NCI-H1436 (cell line): ENCODE measurements around the gene FGF19.

Source experiments
- DNase-seq: peaks from one replicate; lab custom pipeline; 2025; lab: John Stamatoyannopoulos, UW

FGF19 gene

DNA sequence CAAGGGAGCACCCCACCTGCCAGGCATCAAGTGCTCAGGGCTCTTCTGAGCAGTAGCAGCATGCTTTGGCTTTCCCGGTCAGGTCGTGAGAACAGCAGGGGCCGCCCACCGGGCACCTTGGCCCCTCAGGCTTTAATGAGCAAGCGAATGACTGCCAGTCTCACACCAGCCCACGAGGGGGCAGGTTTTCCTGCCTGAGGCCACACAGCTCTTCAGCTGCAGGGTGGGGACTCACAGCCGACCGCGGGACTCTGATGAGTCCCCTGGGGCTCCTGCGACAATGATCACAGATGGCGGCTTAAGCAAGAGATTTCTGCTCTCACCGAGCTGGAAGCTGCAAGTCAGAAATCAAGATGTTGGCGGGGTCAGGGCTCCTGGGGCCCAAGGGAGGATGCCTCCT is 14.3 kb upstream of the FGF19 start:
- DNase-seq: peak; percentile 86

DNA sequence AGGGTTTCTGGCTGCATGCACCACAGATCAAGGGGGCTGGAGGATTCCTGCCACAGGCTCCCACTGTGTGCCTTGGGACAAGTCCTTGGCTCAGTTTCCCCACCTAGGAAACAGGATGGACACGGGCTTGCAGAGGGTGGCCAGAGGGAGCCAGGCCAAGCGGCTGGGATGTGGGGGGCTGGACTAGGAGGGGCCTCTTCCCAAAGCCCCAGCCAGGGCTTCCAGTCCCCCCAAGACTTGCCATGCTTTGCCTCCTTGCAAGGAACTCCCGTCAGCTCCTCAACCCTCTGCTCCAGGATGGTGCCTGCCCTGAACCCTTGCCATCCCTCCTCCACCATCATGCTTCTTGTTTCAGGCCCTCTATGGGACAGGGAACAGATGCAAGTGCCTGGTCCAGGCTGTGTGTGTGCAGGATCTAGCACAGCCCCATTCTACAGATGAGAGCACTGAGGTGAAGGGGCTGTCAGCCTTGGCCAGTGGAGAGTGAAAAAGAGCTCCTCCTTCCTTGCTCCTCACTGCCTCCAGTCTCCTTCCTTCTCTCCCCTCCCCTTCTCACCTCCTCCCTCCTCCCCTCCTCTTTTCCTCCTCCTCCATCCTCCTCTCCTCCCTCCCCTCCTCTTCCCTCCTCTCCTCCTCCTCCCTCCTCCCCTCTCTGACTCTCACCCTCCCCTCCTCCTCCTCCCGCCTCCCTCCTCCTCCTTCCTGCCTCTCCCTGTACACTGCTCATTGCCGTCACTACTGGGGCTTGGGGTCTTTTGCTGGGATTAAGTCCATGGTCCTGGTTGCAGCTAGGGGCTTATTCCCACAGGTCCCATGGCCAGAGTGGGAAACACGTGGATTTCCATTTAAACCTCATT is 13.3 kb upstream of the FGF19 start:
- DNase-seq: no peak

DNA sequence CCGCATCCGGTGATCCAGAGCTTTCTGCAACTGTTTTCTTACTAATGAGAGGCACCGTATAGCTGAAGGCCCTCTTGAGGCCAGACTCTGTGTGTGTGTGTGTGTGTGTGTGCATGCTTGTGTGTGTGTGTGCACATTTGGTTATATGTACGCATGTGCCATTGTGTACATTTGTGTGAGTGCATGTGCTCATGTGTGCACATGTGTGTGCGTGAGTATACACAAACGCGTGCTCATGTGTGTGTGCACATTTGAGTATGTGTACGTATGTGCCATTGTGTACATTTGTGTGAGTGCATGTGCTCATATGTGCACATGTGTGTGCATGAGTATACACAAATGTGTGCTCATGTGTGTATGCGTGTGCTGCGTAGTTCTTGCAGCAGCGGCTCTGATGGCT is 12.3 kb upstream of the FGF19 start:
- DNase-seq: no peak

DNA sequence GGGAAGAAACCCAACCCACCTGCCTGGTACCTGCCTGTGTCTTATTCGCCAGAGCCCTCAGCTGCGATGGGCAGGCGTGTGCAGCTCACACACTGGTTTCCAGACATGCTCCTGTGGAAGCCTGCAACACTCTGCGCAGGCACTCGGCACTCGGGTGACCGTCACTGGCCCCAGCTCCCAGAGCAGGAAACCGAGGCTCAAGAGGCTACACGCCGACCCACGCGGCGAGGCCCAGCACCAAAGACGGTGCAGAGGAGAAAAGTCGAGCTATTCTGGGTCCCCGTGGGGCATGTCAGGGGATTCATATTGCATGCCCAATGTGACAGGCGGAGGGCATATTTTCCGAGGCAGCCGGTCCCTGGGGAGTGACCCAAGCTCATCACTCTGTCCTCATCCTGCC is 11.6 kb upstream of the FGF19 start:
- DNase-seq: no peak

DNA sequence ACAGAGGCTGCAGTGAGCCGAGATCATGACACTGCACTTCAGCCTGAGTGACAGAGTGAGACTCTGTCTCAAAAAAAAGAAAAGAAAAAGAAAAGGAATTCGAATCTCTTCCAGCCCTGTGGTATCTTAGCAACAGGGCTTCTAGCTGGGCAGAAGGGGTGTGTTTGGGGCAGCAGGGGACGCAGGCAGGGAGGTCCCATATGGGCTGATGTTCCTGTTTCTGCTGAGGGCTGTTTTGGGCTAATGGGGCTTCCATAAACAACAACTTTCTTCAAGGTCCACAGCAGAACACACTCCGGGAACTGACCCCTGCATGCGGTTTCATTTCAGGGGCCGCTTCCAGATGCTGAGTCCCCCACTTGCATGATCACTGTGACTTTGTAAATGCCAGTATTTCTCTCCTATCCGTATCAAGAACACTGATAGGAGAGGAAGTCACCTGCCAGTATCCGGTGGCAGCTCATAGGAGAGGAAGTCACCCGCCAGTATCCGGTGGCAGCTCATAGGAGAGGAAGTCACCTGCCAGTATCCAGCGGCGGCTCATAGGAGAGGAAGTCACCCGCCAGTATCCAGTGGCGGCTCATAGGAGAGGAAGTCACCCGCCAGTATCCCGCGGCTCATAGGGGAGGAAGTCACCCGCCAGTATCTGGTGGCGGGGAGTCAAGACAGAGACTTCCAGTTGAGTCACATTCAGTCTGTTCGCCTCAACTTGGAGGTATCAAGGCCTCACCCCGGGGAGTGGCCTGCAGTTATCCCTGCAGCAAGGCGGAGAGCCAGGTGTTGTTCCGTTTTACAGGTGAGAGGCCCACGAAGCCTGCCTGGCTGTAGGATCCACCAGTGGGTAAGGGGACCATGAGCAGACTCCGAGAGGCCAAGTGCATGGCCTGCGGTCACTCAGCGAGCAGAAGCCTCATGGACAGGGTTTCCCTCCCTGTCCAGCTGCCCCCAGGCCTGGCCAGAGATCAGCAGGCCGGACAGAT is 8.3 kb upstream of the FGF19 start:
- DNase-seq: no peak

DNA sequence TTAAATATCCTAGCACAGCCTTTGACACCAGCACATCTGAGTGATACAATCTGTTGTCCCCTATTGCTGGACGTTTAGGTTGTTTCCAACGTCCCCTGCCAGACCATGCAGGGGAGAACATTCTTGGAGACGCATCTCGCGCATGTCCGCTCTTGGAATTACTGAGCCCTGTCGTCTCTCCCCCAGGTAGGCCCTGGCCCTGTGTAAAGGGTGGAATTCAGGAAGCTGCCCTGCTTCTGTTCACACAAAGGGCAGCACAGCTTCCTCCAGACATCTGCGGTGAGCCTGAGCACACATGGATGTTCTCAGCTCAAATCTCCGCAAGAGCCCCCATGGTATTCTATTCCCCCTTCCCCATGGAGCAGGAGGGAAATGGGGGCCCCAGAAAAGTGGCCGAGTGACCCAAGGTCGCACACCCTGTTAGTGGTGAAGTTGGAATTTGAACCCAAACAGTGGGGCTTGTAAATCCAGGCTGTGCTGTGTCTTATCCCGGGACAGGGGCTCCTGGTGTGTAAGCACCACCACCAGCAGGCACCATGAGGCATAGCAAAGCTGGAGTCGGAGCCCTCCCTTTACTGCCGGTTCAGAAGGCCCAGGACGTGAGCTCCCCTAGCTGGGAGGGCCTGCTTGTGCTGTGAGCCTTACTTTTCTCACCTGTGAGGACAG is 5.0 kb upstream of the FGF19 start:
- no peak for DNase-seq

DNA sequence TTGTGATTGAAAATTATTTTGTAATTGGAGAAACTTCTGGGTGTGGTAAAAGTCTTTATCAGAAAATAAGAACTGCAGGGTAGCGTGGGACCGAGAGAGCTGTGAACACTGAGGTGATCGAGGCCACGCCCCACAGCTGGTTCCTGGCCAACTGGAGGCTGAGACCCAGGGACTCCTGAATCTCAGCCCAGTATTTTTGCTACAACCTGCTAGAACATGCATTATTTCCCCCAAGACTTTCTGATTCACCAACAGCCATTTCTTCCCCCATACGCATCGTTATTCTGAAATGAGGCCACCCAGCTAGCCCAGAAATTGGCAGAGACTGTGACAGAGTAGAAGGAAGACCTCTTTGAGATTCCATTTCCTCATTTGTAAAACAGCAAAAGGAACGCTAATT is 3.4 kb upstream of the FGF19 start:
- DNase-seq: no peak

DNA sequence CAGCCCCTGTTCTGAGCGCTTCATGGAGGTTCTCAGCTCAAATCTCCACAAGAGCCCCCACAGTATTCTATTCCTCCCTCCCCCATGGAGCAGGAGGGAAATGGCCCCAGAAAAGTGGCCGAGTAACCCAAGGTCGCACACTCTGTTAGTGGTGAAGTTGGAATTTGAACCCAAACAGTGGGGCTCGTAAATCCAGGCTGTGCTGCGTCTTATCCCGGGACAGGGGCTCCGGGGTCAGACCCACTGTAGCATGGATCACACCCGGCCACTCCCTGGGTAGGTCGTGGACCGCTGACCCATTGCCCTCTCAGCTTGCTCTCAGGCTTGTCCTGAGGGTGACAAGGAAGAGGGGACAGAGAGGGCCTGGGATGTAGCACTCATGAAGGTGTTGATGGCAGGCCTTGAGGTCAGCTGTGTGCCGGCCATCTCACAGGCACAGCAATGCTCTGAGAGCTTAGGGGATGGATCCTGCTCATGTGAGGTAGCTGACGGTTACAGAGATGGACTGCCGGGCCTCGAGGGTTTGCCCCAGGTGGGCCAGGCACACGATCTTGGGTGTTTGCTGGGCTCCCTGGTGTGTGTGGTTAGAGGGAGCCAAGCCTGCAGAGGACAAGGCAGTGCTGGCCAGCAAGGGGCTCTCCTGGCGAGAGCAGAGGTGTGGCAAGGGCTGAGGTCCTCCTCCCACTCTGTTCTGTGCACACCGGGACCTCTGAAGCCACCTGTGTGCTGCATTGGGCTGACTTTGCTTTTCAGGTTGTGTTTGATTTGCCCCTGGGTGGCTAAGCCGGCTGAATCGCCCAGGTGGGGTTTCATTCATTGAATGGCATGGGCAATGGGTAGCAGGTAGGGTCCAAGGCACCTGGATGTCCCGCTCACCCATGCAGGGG is 2.3 kb upstream of the FGF19 start:
- no peak for DNase-seq

DNA sequence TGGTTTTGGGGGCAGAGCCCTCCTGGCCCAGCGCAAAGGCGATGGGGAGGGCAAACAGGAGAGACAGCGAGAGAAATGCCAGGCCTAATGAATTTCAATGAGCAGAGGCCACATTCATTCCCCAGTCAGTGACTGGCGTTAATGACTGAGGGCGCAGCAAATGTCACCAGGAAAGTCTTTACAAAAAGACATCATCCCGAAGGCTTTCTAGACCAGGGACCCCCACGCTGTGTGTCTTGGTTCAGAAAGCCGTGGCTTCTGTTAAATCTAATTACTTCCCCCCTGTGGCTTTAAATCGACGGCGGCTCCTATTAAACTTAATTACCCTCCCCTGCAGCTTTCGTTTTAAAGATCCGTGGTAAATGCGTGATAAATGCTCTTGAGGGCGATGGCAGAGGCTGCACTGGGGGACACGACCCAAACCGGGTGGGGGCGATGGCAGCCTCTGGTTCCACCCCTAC is 1.6 kb upstream of the FGF19 start:
- DNase-seq: peak; percentile 19

DNA sequence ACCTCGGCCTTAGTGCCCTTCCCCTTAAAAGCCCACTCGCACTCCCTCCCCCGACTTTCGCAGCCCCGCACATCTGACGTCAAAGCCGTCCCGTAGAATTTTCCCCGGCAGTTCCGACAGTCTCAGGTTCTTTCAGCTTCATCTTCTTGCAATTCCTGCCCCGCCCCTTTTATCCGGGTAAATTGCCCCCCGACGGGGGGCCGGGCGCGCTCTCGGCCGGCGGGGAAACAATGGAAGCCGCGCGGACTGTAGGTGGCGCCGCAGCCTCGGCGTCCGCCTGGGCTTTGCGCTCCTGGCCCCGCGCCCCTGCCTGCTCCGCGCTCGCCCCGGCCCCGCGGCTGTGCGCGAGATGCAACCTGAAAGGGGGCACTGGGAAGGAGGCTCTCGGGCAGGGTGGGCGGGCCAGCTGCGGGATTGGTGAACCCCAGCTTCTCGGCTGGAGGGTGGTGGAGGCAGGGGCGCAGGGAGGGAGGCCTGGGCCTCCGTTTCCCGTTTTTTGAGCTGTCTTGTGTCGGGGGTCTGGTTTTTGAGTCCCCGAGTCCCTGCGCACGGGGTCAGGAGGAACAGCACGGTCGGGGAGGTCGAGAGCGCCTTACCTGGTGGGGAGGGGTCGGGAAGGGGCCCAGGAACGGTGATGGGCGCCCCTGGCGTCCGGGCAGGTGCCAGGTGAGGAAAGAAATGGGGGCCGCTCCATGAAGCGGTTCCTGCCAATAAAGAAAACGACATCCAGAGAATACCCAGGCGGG is 859 bp upstream of the FGF19 start:
- DNase-seq: no peak

DNA sequence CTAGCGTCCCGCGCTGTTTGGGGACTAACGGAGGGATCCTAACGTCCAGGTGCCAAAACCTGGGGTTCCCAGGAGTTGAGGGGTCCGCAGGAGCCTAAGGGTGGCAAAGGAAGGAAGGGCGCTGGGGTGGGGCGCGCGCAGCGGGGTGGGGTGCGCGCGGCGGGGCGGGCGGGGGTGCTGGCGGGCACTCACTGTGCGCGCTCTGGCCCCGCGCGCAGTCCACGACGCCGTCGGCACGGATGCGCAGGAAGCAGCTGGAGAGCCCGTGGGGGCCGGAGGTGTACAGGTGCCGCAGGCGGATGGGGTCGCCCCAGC is 412 bp downstream of the FGF19 start:
- no peak for DNase-seq

DNA sequence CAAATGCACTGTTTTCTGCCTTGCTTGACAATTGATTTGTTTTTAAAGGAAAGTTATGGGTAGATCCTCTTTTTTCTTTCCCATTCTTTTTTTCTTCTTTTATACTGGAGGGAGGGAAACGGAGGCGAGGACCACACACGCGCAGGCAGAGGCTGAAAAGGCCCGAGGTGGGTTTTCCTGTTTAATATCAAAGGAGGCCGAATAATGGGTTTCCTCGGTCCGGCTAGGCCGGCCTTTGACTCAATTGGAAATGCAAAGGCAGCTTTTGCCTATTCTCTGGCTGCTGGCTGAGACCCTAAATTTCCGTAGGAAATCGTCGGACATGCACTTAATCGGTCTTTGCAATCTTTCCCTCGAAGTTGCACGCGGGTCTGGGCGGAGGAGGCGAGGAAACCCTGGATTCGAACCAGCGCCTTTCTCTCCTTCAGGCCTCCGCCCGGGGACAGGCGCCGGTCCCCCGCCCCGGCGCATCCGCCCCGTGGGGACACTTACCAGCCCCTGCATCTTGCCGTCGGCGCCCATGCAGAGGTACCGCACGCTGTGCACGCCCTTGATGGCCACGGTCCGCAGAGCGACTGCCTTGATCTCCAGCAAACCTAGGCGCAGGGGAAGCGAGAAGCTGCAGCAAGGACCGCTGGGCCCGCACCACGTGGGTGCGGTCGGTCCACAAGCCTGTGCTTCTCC is 911 bp downstream of the FGF19 start:
- no peak for DNase-seq

DNA sequence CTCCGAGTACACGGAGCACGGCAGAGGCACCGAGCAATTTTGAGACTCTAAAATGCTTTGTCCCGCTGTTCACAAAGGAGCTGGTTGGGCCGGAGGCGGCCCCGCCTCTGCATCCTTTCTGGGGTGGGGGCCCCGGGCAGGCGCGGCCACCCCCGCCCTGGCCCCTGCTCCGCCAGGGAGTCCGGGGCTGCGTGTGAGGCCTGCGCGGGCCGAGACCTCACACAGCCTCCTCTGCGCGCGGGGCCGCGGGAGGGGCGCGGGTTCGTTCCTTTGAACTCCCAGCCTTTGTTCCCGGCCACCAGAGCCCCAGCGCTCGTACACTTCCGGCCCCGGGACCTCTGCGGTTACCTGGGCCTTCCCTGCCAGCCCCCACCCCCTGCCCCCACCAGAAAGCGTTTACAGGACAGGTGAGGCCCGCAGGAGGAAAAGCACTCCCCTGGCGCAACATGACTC is 1.6 kb downstream of the FGF19 start:
- DNase-seq: no peak

DNA sequence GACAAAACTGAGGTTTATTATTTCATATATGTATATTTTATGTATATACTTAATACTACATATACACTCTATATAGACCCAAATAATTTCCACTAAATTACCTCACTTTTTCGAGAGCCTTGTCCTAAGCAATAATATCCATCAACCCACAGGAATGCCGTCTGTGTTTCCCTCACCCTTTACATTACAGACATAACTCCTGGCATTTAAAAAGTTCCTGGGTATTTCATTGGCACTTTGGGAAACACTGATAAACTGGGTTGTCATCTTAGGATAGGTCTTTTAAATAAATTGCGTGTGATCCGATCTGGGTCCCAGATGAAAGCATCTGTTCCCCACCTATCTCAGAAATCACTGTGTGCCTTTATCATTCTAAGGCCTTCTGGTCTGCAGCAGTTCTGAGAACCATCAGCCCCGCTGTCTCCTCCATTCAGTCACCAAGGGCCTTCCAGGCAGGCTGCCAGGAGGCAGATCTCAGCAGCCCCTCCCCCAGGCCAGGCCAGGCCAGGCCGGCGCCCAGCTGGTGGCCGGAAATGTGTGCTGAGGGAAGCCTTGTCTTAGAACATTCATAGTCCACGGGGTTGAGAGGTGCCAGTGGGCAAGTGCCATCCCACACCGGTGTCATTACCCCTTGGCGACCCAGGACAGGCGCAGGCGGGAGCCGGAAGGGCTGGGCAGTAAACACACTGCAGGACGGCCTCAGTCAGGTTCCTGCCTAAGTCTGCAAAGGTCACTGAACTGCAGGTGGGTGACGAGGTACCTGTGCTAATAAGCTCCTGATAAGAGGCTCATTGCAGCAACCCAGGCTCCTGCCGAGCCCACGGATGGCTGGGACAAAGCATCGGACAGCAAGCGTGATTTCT is 3.3 kb downstream of the FGF19 start:
- no peak for DNase-seq

DNA sequence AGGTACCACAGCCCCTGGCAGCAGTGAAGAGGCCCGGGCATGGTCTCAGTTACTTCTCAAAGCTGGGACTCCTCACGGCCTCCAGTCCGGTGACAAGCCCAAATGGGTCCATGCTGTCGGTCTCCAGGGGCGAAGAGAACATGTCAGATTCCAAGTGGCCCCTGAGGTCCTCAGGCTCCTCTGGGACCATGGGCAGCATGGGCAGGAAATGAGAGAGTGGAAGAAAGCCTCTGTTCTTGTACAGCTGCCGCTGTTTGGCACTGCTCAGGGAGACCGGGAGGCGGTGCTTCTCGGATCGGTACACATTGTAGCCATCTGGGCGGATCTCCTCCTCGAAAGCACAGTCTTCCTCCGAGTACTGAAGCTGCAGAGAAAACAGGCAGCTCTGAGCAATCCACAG is 4.6 kb downstream of the FGF19 start:
- peak; percentile 30 for DNase-seq

DNA sequence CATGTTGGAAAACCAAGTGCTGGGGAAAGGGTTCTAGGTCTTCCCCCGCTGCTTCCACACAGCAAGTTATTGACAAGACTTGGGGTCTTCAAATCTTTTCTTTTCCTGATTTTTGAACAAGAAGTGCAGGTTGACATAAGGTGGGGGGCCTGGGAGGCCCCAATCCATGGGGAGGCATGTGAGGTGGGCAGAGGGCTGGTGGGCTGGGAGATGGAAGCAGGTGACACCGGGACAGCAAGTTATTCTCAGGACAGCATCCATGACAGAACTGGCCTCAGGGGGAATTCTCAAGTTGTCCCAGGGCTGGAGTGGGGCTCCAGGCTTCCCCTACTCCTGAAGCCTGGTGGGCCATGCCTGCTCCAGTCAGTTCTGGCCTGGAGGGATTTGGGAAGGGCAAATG is 5.5 kb downstream of the FGF19 start:
- DNase-seq: no peak

DNA sequence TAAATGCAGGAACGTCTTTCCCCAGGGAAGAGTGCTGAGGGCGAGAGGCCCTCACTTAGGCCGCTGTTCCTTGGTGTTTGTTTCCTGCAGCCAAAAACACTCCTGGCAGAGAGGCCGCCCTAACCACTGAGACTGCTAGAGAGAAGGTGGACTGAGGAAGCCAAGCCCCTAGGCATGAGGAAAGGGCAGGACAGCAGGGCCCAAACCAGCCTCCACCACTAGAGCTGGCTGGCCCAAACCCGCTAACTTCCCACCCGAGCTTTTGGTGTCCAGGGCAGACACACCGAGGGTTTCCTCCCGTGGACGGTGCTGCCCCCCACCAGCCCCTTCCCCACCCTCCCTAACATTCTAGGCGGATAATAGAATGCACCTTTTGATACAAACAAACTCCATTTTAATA is 6.0 kb downstream of the FGF19 start:
- no peak for DNase-seq

DNA sequence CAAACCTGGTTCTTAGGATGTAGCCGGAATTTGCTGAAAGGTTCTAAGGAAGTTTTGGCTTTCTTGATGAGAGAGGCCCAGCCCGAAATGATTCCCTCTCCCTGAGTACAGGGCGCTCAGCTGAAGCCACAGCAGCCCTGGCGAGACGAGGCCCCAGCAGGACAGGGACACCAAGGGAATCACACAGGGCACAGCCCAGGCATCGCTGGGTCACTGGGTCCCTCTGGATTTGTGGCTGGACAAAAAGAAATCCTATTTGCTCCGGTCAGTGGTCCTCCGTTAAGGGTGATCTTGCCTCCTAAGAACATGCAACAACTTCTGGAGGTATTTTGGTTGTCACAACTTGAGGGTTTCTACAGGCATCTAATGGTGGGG is 6.4 kb downstream of the FGF19 start:
- no peak for DNase-seq

DNA sequence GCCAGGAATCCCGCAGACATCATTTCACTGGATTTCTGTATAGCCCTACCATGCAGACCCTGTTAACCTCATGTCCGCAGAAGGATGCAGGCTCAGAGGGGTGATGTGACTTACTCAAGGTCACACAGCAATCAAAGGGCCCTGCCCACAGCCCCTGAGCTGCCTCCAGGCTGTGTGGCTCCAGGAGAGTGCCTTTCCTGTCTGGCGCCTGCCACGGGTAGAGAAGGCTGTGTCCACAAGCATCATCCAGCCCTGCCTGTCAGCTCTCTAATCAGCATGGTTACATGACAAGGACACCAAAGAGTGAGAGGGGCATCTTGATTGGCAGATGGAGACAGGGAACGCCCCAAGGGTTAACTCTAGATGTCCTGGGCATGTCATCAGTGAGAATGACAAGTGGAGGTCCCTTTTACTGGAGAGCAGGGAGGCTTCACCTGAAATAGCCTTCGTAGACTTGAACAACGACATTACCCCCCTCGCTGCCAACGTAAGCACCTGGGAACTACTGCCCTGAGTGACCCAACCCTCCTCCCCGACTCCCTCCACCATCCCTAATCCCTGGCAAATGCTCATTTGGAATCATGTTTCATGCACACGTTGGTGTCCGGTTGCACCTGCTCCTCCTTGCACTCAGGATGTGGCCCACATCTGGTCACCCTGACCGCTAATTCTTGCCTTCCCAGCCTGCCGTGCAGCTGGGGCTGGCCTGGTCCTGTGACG is 6.9 kb downstream of the FGF19 start:
- no peak for DNase-seq
